K562 (cell line): ENCODE results near the gene NPB. TPM values are rescaled to one million over a fixed set of nuclear protein-coding genes. Genes with fewer than 3 reads are reported as not detected.

ENCODE experiments used
- DPF2 ChIP-seq: fragments of 450-650 bp; IDR thresholded peaks from 2 replicates; pipeline ENCODE4 v1.6.1; 2016
- MECOM ChIP-seq: fragments of 250-450 bp; sonication (Bioruptor Pico); IDR thresholded peaks from 2 replicates; pipeline ENCODE4 v1.8.0; 2022; ENCODE audit warnings: inconsistent platforms
- NR2C2 ChIP-seq, 2 experiments: fragments of 200-800 bp in 1 of 2; sonication (Bioruptor generic) in 1 of 2; sonication (generic) in 1 of 2; formaldehyde crosslinking in 1 of 2; IDR thresholded peaks; 2 replicates each; pipeline versions ENCODE4 v1.6.1 to v1.8.0; 2016 to 2022; ENCODE audit warnings: mild to moderate bottlenecking in 1 of 2, missing compliant biosample characterization in 1 of 2, missing genetic modification characterization in 1 of 2, missing genetic modification reagents in 1 of 2
- PHB2 ChIP-seq: fragments of 450-650 bp; IDR thresholded peaks from 2 replicates; pipeline ENCODE4 v1.6.1; 2017; ENCODE audit warnings: low read depth
- SMAD3 ChIP-seq: fragments of 450-650 bp; formaldehyde crosslinking; conservative IDR thresholded peaks from 2 replicates; pipeline ENCODE4 v1.4.0; 2020; ENCODE audit warnings: mild to moderate bottlenecking
- TBP ChIP-seq: optimal IDR thresholded peaks from 2 replicates; pipeline ENCODE3; 2011; ENCODE audit warnings: low read depth, low read length, improper control_type of control experiment
- ZNF3 ChIP-seq: fragments of 250-450 bp; sonication (Bioruptor Pico); IDR thresholded peaks from 2 replicates; pipeline ENCODE4 v1.5.0; 2021; ENCODE audit warnings: mild to moderate bottlenecking, moderate library complexity
- ZNF584 ChIP-seq: fragments of 200-800 bp; sonication (Bioruptor generic); IDR thresholded peaks from 2 replicates; pipeline ENCODE4 v1.6.1; 2016; ENCODE audit warnings: low read depth, mild to moderate bottlenecking, missing genetic modification characterization, missing compliant biosample characterization
- ZNF699 ChIP-seq: fragments of 250-450 bp; sonication (Bioruptor Pico); IDR thresholded peaks from 2 replicates; pipeline ENCODE4 v1.8.0; 2021; ENCODE audit warnings: mild to moderate bottlenecking, moderate library complexity; ENCODE audit not compliant: insufficient replicate concordance
- ZNF780A ChIP-seq: fragments of 250-450 bp; sonication (Bioruptor Pico); IDR thresholded peaks from 2 replicates; pipeline ENCODE4 v1.5.0; 2021; ENCODE audit warnings: mild to moderate bottlenecking
- polyA plus RNA-seq, 8 experiments: library from polyadenylated mRNA; depleted of rRNA in 4 of 8; stranded (reverse) in 5 of 8; unstranded in 3 of 8; fragments of >200 nt; fragmentation: Nextera tagmentation in 2 of 8; fragmentation: Illumina TruSeq in 1 of 8; extraction: Ambion mirVana in 2 of 8; extraction: Trizol in 1 of 8; gene quantifications; 2 replicates each; pipeline versions ENCODE4 v1.2.1 to v1.2.3, GENCODE V29; 2011 to 2014; ENCODE audit warnings: inconsistent platforms in 1 of 8, missing spikeins in 1 of 8
- total RNA-seq, 7 experiments: library from RNA; depleted of rRNA in 6 of 7; stranded (reverse); fragments of >200 nt in 6 of 7; fragmentation: Illumina TruSeq in 2 of 7; extraction: Trizol in 2 of 7; gene quantifications; 2 replicates each; pipeline versions ENCODE4 v1.2.1 to v1.2.3, GENCODE V29; 2011 to 2021; ENCODE audit warnings: low replicate concordance in 1 of 7
- TF ChIP-seq, protein P1 (sequence below): fragments of 250-450 bp; sonication (Bioruptor Pico); IDR thresholded peaks from 2 replicates; pipeline ENCODE4 v1.4.0; 2020
- TF ChIP-seq, protein P2 (sequence below), 2 experiments: fragments of 450-650 bp in 1 of 2; sonication (generic) in 1 of 2; formaldehyde crosslinking in 1 of 2; IDR thresholded peaks; 2 replicates each; pipeline versions ENCODE4 v1.7.1 to v1.9.0; 2016 to 2022; ENCODE audit warnings: inconsistent platforms in 1 of 2, mild to moderate bottlenecking in 1 of 2, missing genetic modification reagents in 1 of 2

The NPB gene
- total and polyA plus RNA-seq, 9 of the 15 experiments (the other 6 are each of a cell fraction or from before 2014, with no cell fraction given), result 0.03 to 0.61 (median 0.14) TPM; not detected in 2

DNA sequence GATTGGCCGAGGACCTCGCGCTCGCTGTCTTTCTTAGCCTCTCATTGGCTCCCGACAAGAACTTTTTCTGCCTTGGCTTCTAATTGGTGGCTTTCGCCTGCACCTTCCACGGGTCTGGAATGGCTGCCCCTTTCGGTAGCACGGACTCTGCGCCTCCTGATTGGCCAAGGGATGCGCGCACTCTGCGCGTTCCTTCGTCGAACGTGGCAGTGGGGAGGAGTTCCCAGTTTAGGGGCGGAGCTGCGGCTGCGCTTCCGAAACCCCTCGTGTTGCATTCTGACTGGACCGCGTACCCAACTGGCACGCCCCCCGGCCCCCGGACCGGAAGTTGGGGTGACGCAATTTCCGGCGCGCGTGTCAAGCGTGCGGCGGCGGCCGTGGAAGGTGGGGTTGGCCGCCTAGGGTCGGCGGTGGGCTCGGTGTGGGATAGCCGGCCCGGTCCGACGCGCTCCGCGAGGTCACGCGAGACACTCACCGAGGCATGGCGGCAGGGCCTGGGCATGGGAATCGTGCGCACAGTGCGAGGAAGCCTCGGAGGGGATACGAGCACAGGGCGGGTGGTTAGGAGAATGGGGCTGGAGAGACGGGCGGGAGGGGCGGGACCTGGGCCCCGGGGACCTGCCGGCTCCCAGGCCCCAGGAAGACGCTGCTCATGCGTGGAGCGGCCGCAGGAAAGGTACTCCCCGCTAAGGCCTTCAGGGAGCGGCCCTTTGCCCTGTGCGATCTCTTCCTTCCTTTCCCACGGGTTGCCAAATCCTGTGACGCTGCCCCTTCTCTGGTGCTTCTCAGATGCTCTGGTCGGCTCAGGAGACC lies 41.1 kb upstream of the NPB start (continued):
- TF ChIP-seq, protein P1, sequence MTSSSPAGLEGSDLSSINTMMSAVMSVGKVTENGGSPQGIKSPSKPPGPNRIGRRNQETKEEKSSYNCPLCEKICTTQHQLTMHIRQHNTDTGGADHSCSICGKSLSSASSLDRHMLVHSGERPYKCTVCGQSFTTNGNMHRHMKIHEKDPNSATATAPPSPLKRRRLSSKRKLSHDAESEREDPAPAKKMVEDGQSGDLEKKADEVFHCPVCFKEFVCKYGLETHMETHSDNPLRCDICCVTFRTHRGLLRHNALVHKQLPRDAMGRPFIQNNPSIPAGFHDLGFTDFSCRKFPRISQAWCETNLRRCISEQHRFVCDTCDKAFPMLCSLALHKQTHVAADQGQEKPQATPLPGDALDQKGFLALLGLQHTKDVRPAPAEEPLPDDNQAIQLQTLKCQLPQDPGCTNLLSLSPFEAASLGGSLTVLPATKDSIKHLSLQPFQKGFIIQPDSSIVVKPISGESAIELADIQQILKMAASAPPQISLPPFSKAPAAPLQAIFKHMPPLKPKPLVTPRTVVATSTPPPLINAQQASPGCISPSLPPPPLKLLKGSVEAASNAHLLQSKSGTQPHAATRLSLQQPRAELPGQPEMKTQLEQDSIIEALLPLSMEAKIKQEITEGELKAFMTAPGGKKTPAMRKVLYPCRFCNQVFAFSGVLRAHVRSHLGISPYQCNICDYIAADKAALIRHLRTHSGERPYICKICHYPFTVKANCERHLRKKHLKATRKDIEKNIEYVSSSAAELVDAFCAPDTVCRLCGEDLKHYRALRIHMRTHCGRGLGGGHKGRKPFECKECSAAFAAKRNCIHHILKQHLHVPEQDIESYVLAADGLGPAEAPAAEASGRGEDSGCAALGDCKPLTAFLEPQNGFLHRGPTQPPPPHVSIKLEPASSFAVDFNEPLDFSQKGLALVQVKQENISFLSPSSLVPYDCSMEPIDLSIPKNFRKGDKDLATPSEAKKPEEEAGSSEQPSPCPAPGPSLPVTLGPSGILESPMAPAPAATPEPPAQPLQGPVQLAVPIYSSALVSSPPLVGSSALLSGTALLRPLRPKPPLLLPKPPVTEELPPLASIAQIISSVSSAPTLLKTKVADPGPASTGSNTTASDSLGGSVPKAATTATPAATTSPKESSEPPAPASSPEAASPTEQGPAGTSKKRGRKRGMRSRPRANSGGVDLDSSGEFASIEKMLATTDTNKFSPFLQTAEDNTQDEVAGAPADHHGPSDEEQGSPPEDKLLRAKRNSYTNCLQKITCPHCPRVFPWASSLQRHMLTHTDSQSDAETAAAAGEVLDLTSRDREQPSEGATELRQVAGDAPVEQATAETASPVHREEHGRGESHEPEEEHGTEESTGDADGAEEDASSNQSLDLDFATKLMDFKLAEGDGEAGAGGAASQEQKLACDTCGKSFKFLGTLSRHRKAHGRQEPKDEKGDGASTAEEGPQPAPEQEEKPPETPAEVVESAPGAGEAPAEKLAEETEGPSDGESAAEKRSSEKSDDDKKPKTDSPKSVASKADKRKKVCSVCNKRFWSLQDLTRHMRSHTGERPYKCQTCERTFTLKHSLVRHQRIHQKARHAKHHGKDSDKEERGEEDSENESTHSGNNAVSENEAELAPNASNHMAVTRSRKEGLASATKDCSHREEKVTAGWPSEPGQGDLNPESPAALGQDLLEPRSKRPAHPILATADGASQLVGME (CRISPR knock-in tag), result no peak
- TF ChIP-seq PHB2, result no peak
- TF ChIP-seq SMAD3 (CRISPR knock-in tag), result peak; percentile 95
- no peak; the same call in 1 of the 2 replicates for TF ChIP-seq DPF2
- TF ChIP-seq NR2C2 (CRISPR knock-in tag; IDR thresholded peaks at IDR 0.05), result no peak
- TF ChIP-seq NR2C2 (tag; IDR thresholded peaks at IDR 0.05), result peak; percentile 93
- TF ChIP-seq, protein P2, sequence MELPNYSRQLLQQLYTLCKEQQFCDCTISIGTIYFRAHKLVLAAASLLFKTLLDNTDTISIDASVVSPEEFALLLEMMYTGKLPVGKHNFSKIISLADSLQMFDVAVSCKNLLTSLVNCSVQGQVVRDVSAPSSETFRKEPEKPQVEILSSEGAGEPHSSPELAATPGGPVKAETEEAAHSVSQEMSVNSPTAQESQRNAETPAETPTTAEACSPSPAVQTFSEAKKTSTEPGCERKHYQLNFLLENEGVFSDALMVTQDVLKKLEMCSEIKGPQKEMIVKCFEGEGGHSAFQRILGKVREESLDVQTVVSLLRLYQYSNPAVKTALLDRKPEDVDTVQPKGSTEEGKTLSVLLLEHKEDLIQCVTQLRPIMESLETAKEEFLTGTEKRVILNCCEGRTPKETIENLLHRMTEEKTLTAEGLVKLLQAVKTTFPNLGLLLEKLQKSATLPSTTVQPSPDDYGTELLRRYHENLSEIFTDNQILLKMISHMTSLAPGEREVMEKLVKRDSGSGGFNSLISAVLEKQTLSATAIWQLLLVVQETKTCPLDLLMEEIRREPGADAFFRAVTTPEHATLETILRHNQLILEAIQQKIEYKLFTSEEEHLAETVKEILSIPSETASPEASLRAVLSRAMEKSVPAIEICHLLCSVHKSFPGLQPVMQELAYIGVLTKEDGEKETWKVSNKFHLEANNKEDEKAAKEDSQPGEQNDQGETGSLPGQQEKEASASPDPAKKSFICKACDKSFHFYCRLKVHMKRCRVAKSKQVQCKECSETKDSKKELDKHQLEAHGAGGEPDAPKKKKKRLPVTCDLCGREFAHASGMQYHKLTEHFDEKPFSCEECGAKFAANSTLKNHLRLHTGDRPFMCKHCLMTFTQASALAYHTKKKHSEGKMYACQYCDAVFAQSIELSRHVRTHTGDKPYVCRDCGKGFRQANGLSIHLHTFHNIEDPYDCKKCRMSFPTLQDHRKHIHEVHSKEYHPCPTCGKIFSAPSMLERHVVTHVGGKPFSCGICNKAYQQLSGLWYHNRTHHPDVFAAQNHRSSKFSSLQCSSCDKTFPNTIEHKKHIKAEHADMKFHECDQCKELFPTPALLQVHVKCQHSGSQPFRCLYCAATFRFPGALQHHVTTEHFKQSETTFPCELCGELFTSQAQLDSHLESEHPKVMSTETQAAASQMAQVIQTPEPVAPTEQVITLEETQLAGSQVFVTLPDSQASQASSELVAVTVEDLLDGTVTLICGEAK (IDR thresholded peaks at IDR 0.05), result peak; percentile 99
- TF ChIP-seq, protein P2 (CRISPR knock-in tag; IDR thresholded peaks at IDR 0.05), result no peak
- TF ChIP-seq ZNF584 (CRISPR knock-in tag), result peak; percentile 100
- no peak for TF ChIP-seq ZNF780A (CRISPR knock-in tag)
- peak; percentile 94 for TF ChIP-seq MECOM (CRISPR knock-in tag)
- peak; percentile 69 for TF ChIP-seq TBP
- TF ChIP-seq ZNF699 (CRISPR knock-in tag), result no peak
- TF ChIP-seq ZNF3 (CRISPR knock-in tag), result no peak
